Measurements from ENCODE around the gene FAM98C. TPM values are rescaled to one million over a fixed set of nuclear protein-coding genes. Genes with fewer than 3 reads are reported as not detected.
A peak's percentile ranks its signal among the peaks of the same experiment; 100 is the strongest.

The FAM98C gene
- total RNA-seq, 1 donor from 2014 or later = 16.2 TPM

DNA sequence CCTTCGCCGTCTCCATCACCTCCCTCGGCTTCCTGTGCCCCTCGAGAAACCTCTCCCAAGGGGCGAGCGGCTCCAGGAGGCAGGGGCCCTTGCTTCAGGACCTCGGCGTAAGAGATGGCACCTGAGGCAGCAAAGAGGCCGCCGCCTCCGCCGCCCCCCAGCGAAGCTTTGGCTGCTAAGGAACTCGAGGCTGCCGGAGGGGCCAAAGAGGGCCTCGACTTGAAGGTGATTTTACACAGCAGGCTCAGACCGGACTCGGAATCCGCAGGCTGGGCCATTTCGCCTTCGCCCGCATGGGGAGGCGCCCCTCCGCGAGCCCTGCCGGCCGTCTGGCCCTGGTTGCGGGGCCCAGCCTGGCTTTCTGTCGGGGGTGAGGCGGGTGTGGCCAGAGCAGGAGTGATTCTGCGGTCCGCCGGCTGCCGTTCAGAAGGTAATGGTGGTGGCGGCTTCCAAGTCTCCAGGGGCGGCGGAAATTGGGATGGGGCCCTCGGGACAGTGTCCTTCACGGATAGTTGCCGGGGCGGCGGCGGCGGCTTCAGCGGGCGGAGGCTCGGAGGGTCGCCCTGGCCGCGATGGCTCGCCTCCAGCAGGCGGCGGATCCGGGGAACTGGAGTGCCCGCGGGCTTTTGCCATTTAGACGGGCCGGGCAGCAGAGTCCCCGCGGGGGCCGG lies 16.5 kb upstream of the FAM98C start:
- TF ChIP-seq, protein P1, sequence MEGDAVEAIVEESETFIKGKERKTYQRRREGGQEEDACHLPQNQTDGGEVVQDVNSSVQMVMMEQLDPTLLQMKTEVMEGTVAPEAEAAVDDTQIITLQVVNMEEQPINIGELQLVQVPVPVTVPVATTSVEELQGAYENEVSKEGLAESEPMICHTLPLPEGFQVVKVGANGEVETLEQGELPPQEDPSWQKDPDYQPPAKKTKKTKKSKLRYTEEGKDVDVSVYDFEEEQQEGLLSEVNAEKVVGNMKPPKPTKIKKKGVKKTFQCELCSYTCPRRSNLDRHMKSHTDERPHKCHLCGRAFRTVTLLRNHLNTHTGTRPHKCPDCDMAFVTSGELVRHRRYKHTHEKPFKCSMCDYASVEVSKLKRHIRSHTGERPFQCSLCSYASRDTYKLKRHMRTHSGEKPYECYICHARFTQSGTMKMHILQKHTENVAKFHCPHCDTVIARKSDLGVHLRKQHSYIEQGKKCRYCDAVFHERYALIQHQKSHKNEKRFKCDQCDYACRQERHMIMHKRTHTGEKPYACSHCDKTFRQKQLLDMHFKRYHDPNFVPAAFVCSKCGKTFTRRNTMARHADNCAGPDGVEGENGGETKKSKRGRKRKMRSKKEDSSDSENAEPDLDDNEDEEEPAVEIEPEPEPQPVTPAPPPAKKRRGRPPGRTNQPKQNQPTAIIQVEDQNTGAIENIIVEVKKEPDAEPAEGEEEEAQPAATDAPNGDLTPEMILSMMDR (IDR thresholded peaks at IDR 0.05) = no peak
- peaks cover 27% of the 10 kb centered on the region for H3K36me3 ChIP-seq
- ATAC-seq (no peak), DNase-seq (no peak)
- intact Hi-C loops (cut with DNase I) = no loop called here
- H3K9me3 ChIP-seq = no peaks in the 10 kb centered on the region
- no peaks in the 10 kb centered on the region for H3K27me3 ChIP-seq
- no peak overlapping the region for H3K27ac ChIP-seq
- peaks cover 25% of the 10 kb centered on the region for H3K4me1 ChIP-seq
- no peak overlapping the region for H3K4me3 ChIP-seq

DNA sequence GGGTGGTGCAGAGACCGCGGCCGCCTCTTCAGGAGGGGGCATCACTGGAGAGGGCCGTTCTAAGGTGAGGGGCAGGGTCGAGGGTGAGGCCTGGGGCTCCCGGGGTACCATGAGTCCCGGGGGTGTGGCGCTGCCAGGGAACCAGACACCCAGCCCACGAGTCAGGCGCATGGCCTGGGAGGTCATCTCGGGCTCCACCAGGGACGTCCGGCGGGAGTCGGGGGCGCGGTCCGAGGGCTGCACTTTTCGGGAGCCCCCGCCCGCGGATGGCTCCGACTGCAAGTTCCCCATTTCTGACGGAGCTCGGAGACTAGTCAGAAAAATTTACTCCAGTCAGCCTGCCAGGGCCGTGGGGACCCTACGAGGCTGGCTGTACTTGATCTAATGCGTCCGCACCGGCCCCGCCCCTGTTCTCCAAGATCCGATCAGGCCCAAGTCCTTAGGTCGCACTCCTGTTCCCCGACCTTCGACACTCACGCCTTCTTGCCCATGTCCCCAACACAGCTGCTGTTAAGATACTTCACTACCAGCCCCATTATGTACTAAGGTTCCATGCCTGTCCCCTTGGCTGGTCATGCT lies 15.8 kb upstream of the FAM98C start:
- H3K27ac ChIP-seq = no peak overlapping the region
- peak; percentile 0 for ATAC-seq

DNA sequence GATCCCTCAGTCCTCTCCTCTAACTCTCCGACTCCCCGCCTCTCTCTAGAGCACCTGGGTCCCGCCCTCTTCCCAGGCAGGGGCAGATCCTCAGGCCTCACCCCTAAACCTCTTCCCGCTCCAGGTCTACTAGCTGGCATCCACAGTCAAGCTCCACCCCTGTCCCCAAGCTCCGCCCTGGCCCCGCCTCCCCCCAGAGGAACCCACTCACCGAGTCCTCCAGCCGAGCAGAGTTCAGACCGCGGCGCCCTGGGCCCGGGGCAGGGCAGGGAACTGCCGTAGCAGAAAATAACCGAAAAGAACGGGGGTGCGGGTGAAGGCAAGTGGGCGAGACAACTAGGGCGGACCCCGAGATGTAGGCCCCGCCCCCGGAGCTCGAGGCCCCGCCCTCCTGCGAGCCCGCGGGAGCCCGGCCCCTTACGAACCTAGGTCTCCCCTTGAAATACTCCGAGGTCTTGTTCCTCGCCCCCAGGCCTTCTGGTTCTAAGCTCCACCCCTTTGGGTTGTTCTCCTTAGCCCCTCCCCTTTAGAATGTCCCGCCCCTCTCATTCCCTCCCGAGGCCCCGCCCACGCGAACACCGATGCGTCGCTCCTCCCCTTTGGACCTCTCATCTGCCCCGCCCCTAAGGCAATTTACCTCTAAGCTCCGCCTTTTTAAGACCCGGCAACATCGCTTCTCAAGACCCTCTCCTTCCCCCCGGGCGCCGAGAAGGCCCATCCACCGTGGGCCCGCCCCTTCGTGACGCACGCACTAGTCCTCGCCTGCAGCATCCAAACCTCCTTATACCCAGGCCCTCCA lies 15.1 kb upstream of the FAM98C start, which contains the start of gene GGN:
Gene GGN (minus strand): TSS at position 485 of the 799 bp plus-strand sequence. CDS start 773 bp downstream, outside the sequence.
- Histone ChIP-seq H3K27me3 (no peaks in the 10 kb centered on the region), H3K4me3 (peak within 1 kb of the TSS; percentile 60), H3K27ac (no peak within 1 kb of the TSS), H3K36me3 (peaks cover 14% of the 10 kb centered on the region), H3K4me1 (peaks cover 25% of the 10 kb centered on the region), H3K9me3 (no peaks in the 10 kb centered on the region)
- peak; percentile 94 for DNase-seq
- peak; percentile 90 for ATAC-seq
- TF ChIP-seq, protein P1 (IDR thresholded peaks at IDR 0.05) = no peak
- intact Hi-C loops (cut with DNase I) = no loop called here

More for the DNA sequence above, 15.8 kb upstream of the FAM98C start:
- TF ChIP-seq, protein P1 (IDR thresholded peaks at IDR 0.05) = no peak
- no peak for DNase-seq
- Histone ChIP-seq H3K4me3 (peak overlapping the region; percentile 60), H3K9me3 (no peaks in the 10 kb centered on the region), H3K4me1 (peaks cover 25% of the 10 kb centered on the region), H3K27me3 (no peaks in the 10 kb centered on the region), H3K36me3 (peaks cover 21% of the 10 kb centered on the region)
- intact Hi-C loops (cut with DNase I) = no loop called here

DNA sequence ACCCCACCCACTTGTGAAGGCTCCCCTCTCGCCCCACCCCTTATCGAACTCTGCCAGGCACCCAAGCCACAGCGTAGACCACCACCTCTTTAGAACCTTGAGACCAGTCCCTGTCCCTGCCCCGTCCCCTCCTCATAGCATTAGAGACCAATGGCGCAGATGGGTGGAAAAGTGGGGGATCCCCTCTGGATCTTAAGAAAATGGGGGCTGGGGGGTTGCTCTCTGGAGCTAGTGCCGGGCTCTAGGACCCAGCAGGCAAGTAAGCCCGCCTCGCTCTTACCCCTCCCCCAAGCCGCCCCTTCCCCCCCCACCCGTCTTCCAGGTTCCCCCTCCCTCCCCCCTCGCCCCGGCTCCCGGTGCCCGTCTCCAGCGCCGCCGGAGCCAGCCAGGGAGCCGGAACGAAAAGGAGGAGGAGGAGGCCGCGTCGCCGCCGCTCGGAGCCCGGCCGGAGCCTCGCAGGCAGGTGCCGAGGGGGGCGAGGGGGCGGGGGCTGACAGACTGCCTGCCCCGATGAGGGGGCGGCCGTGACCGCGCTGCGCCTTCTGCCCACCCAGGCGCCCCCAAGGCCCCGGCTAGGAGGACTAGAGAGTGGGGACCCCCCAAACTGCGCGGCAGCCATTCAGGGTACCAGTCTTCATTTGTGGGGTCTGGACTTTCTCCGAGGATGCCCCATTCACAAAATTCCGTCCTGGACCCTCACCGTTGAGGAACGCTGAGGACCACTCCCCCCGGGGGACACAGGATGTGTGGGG lies 14.4 kb upstream of the FAM98C start, which contains the start of gene SPRED3:
Gene SPRED3 (plus strand): TSS at position 349 of the 752 bp plus-strand sequence. CDS start 1,606 bp downstream, outside the sequence.
- H3K36me3 ChIP-seq = peaks cover 6% of the 10 kb centered on the region
- DNase-seq (no peak), ATAC-seq (no peak)
- no peaks in the 10 kb centered on the region for H3K9me3 ChIP-seq
- intact Hi-C loops (cut with DNase I) = no loop called here
- H3K27ac ChIP-seq = no peak within 1 kb of the TSS
- no peaks in the 10 kb centered on the region for H3K27me3 ChIP-seq
- TF ChIP-seq, protein P1 (IDR thresholded peaks at IDR 0.05) = no peak
- H3K4me1 ChIP-seq = peaks cover 25% of the 10 kb centered on the region
- peak within 1 kb of the TSS; percentile 60 for H3K4me3 ChIP-seq
